Loucy (cell line): ENCODE measurements around the gene KCTD14.

Experiments used
- CTCF ChIP-seq: fragments of 200-600 bp; sonication (generic); conservative IDR thresholded peaks from 2 replicates; pipeline ENCODE4 v1.5.1; 2014; ENCODE audit warnings: mild to moderate bottlenecking, antibody characterized with exemption, low read length
- EZH2phosphoT487 ChIP-seq: fragments of 200-600 bp; IDR thresholded peaks from 2 replicates; pipeline ENCODE4 v1.6.1; 2018; ENCODE audit warnings: antibody characterized with exemption, mild to moderate bottlenecking, moderate library complexity, borderline replicate concordance

GRCh38 chr11:78049348-78049747, 26.3 kb upstream of the KCTD14 start:
- TF ChIP-seq CTCF (no peak), EZH2phosphoT487 (no peak)
